G401.6 (cell line): Measurements from ENCODE around the gene MYO1G.

Experiments used
- FAIRE-seq: peaks from 2 replicates; lab custom pipeline; 2012; peaks lifted over from hg19 to GRCh38; lab: Jason Lieb, UNC

Gene MYO1G

DNA sequence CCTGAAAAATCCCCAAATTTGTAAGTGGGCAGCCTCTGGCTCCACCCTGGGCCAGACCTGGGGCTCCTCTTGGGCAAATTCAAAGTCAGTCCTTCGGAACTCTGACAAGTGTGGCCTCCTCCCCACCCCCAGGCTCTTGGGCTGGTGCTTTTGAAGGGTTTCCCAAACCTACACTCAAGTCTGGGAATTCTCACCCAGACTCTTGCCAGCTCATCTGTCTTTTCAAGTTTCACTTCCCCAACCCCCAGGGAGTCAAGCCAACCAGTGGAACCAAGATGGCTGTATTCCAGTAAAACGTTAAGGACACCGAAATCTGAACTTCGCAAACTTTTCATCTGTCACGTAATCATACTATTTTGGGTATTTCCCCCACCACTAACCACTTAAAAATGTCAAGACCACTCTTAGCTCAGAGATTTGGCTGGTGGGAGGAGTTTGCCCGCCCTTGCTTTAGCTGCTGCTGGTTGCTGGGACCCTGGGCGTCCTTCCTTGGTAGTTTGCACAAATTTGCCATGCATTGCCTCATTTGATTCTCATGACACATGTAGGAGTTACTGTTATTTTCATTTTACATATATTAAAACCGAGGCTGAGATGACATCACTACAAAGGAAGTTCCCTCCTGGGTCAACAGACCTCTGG is 1.7 kb upstream of the MYO1G start:
- no peak for FAIRE-seq

DNA sequence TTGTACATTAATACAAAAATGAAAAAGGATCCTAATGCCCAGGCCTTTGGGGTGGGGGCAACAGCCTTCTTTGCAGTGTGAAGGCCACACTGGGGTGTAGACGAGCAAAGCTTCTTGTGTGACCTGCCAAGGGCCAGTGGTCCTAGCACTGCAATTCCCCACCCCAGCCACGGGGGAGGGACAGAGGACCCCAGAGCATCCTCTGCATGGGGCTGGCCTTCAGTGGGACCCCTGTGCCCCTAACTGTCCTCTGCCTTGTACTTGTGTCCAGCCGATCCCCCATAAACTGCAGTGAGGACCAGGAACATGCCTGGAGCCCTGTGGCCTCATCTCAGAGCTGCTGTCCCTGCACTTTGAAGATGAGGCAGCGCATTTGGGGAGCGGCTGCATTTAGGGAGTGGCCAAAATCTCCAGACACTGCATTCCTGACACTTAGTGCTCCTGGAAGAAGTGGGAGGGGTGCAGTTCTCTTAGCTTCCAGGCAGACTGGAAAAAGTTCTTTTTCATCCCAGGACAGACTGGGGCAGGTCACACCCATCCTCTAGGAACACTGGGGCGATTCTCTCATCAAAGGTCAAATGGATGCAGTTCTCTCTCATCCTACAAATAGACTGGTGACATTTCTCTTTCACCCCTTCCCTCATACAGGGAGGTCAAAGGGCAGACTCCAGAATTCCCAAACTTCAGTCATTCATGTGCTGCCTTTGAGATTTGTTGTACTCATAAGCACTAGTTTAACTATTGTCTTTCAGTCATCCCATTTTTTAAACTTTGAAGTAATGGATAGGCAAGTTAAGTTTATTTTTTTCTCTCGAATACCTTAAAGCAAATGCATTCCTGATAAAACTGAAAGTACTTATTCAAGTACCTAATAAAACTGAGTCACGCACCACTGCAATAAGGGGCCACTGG is 922 bp upstream of the MYO1G start:
- FAIRE-seq: no peak

DNA sequence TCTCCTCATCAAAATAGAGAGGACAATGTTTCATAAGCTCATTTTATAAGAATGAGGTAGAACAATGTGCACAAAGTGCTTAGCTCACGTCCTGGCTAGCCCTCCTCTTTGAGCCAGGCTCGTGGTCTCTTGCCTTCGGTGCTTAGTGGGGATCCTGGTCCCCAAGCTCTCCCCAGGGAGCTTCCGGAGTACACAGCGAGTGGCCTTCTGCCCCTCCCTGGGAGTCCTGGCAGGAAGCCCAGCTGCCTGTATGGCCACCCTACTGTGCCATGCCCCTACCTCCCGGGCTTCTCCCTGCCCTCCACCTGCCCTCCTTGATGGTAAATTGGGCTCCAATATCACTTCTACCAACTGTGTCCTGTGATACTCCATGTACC is 868 bp downstream of the MYO1G start:
- no peak for FAIRE-seq

DNA sequence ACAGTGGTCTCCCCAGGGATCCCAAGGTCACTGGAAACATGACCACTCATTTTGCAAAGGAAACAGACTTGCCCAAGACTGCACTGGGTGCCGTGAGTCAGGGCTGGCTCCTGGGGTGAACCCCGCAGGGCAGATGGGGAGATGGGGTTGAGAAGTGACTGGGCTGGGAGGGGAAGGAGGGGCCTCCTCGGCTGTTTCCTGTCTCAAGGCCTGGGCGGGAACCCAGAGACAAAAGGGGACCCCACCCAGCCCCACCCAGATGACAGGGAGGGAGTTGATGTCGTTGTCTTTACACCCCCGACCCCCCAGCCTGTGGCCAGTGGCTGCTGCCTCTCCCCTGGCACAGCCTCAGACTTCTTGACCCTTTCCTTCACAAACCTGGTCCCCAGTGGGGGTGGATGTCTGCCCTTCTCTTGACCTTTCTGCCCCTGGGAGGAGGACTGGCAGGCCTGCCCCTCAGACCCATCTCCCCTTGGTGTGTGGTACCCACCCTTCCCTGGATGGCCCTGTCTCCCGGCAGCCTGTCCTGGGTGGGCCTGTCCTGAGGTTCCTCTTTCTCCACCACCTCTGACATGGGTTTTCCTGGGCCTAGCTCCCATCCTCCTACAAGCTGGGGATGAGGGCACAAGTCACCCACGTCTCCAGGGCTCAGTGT is 1.4 kb downstream of the MYO1G start:
- FAIRE-seq: no peak

DNA sequence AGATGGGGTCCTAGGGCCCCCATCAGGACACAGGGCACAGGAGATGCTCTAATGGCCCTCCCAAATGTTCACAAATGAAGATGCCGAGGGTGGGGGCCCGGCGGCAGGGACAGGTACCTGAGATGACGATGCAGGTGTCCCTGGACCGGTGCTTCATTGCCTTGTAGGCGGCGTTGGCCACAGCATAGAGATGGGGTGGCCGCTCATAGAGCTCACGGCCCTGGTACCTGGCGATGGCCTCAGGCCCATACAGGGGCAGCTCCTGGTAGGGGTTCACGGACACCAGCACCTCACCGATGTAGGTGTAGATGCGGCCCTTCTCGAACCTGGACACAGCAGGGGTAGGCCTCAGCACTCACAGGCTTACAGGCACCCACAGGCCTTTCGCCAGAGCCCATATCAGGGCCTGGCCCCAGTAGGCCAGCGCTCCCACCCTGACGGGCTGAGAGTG is 2.0 kb downstream of the MYO1G start:
- FAIRE-seq: no peak

DNA sequence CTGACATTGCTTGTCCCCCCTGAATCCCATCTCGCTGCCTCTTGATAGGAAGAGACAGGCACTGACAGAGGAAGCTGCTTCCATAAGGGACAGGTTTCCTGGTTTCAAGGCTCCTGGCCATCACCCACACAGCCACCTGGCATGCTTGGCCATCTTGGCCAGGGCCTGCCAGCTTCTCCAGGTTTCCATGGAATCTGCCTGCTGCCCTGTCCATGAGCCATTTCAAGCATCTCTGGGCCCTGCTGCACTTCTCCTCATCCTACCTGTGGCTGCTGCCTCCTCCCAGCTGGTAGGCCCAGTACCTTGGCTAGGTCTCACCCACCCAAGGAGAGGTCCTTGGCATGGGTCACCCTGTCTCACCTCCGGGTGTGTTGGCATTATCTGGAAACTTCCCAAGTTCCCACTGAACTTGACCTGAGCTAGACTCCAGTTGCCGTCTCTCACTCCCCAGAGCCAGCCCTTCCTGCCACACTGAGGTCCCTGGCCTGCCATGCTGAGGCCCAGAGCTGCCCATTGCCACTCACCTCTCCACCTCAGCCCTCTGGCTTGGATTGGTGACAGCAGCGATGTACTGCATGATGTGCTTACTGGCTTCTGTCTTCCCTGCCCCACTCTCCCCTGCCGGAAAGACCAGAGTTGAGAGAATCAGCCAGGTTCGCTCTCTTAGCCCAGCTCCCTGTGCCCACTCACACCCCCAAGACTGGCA is 2.6 kb downstream of the MYO1G start:
- no peak for FAIRE-seq

DNA sequence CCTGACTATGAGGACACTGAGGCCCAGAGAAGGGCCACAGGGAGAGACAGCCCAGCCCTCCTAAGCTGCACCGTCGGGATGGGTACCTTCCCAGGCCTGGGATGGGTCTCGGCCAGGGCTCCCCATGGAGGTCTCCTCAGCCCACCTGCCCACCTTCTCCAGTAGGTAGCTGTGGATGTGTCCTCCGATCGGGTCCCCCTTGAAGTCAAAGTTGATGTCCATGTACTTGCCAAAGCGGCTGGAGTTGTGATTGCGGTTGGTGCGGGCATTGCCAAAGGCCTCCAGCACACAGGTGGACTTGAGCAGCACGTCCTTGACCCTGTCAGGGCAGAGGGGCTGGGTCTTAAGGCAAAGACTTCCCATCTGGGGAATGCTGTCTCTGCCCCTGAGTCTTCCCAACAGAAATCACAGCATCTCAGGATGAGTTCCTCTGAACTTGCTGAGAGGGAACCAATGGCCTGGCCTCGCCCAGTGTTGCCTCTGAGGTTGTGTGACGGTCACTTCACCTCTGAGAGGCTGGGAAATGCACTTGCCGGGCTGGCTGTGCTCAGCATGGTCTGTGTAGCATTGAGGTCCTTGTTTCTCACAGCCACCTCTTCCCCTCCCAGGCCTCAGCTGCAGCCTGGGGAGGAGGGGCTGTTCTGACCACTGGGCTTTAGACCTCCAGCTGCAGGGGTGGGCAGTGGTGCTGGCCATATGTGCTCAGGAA is 3.3 kb downstream of the MYO1G start:
- FAIRE-seq: no peak

DNA sequence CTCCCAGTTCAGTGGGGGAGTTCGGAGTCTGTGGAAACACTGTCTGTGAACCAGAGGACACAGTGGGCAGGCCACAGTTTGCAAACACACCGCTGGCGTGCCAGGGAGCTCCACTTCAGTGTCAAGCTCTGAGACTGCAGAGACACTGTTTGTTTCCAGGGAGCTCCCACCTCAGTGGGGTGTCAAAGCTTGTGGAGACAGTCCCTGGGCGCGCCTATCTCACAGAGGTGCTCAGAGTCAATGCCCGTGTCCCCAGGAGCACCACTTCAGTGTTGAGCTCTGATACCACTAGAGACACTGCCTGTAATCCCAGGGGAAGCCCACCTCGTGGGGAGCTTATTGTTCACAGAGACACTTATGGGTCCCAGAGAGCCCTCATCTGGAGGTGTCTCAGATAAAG is 4.3 kb downstream of the MYO1G start:
- FAIRE-seq: no peak

DNA sequence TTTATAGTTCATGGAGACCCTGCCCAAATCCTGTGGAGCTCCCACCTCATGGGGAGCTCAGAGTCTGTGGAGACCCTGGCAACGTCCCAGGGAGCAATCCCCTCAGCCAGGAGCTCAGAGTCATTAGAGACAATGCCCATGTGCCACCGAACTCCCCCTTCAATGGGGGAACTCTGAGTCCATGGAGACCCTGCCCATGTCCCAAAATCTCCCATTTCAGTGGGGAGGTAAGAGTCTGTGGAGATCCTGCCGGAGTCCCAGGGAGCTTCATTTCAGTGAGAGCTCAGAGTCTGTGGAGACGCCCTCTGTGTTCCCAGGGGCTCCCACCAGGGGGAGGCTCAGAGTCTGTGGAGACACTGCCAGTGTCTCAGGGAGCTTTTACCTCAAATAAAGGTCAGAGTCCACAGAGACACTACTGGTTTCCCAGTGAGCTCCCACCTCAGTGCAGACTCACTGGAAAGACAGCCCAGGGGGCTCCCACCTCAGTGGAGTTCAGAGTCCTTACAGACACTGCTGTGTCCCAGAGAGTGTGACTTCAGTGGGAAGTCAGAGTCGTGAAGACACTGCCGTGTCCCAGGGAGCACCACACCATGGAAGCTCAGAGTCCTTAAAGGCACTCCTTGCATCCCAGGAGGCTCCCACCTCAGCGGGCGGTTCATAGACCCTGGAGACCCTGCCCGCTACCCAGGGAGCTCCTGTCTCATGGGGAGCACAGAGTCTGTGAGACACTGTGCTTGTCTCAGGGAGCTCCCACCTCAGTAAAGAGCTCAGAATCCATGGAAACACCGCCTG is 5.0 kb downstream of the MYO1G start:
- FAIRE-seq: no peak

DNA sequence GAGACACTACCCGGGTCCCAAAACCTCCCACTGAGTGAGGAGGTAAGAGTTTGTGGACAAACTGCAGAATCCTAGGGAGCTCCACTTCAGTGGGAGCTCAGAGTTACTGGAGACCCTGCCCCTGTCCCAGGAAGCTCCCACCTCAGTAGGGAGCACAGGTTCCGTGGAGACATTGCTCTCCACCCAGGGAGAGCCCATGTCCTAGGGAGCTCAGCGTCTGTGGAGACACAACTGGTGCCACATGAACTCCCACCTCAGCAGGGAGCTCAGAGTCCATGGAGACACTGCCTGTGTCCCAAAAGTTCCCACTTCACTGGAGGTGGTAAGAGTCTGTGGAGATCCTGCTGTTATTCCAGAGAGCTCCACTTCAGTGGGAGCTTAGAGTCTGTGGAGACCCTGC is 6.3 kb downstream of the MYO1G start:
- no peak for FAIRE-seq

DNA sequence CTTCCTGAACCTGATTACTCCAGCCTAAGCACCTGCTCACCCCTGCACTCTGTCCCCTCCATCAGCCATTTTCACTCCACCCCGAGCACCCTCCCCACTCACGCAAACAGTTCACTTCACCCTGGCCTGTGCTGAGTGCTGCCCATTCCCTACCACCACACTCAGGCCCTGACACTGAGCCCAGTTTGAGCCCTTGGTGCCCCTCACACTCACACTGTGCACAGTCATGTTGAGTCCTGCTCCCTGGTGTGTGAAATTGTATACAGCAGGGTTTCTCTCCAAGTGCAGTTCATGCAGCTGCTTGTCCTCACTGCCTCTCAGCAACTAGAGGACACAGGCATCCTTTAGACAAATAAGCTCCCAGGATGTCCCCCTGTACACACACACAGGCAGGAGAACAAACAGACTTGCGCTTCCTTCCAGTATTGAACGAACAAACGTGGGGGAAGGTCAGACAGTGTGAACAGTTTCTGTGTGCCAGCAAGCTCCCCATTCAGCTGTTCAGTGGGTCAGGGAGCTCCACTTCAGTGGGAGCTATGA is 6.8 kb downstream of the MYO1G start:
- FAIRE-seq: no peak

DNA sequence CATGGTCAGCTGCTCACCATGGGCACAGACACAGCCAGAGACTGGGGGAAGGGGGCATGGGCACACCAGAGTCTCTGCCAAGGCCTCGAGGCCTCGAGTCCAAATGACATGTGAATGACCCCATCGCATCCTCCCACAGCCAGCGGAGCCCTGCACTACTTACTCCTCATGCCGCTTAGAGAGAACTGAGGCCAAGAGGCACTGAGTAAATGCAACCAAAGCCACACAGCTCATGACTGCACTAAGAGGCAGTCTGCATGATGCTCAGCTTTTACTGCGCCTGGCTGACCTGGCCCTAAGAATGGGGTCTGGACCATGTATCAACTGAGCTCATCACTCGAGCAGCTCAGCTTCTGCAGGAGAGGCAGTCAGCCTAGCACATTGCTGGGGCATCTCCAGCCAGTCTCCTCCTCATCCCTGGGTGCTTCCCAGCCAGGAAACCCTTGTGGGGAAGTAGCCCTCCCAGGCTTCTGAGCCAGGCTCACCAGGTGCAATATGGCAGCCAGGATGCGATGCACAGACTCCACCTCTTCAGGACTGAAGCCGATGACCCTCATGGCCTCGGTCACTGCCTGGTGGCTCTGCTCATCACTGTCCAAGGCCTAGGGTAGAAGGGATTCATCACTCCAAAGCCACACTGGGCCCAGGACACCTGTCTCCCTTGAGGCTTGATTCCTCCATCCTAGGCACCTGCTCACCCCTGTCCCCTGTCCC is 7.5 kb downstream of the MYO1G start:
- FAIRE-seq: no peak

DNA sequence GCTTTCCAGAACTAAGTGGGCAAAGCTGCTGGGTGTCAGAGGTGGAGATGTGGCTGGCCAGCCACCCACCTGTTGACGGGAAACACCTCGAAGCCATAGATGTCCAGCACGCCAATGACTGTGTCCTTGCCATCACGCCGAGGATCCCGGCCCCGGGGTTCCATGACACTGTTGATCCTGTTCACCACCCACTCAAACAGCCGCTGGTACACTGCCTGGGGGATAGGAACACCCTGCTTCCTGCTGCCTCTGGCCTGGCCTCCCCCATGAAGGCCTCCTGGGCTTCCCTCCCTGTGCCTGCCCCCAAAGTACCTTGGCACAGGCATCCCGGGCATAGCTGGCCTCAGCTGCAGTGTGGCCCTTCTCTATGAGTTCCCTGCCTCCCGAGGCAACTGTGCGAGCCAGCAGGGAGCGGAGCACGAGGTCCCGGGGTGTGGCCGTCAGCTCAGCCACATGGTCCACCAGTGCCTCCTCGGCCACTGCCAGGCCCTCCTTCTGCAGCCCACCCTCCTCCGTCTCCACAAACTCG is 8.2 kb downstream of the MYO1G start:
- no peak for FAIRE-seq

DNA sequence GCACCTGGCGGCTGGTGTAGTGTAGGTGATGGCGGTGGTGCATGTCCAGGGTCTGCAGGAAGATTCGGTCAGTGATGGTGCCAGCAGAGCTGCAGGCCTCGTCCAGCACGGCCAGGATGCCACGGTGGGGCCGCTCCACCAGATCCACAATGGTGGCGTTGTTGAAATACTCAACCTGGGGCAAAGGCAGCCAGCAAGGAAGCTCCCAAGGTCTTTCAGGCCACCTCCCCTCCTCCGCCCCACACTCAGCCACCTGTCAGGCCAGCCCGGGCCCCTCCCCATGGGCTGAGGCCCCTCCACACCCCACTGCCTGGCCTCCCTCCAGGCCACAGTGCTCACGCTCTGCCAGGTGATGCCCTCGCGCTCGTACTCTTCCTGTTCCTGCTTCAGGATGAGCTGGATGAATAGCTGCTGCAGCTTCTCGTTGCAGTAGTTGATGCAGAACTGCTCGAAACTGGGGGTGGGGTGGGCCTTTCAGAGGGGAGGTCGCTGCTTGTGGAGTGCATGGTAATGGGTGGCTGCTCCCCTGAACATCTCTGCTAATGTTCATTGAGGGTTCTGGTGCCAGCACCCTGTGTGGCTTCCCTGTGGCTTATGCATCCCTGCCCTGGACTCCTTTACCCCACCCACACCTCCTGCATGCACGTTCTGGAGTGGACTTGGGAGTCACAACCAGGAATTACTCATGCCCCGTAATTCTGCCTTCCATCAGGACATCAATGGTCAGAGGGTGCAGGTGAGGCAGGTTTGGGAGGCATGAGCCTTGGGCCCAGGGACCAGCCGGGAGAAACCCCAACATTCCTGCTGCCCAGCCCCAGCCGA is 8.9 kb downstream of the MYO1G start:
- FAIRE-seq: no peak

DNA sequence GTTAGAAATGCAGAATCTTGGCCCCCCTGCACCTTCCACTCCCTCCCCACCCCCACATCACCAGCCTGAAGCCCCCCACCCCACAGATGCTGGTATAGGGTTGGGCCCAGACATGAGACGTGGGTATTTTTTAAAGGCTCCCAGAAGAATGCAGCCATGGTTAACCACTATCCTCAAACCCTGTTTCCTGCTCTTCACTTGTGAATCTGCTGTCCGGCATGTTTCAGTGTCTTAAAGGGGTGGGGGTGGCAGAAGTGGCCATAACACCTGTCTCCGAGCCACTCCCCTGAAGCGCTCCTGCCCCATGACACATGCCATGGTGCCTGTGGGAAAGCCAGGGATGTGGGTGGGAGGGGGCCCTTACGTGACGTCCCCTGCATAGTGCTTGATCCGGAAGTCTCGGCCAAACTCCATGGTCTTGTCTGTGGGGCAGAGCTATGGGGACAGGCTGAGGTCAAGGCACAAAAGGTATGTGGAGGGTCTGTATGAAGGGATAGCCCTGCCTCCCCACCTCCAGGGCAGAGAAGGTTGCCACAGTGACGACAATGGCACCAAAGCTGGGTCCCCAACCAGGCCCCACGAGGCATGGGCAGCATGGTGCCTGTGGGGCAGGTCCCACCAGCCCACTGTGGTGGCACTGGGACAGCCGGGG is 9.6 kb downstream of the MYO1G start:
- FAIRE-seq: no peak

DNA sequence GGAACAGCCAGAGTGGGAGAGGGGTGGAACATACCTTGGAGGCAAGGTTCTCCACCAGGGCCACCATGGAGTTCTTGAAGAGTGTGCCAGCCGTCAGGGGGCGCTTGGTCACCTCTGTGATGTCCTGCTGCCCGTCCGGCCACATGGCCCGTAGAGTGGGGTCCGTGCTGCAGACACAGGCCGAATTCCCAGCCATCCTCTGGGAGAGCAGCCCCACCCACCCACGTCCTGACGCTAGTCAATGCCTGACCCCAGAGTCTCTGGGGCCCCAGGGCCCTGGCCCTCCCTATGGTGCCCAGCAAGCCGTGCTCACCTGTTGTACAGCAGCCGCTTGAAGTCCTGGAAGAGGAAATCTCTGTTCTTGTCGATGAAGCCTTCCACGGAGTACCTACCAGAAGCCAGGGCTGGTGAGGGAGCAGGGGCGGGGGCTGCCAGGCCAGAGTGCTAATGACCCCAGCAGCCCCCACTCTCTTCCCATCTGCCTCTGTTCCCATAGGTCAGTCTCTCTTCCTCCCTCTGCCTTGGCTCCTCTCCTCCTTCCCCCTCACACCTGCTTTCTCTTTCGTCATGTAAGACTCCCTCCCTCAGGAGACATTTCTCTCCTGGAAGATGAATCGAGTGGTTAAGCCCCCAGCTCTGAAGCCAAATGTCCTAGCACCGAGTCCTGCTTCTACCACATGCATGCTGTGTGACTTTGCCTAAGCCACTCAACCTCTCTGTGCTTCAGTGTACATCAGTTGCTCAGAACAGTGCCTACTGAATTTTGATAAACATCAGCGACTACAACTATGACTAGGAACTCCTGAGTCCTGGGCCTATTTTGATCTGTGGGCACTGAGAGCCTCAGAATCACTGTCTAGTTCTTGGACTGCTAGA is 11.0 kb downstream of the MYO1G start:
- FAIRE-seq: no peak

DNA sequence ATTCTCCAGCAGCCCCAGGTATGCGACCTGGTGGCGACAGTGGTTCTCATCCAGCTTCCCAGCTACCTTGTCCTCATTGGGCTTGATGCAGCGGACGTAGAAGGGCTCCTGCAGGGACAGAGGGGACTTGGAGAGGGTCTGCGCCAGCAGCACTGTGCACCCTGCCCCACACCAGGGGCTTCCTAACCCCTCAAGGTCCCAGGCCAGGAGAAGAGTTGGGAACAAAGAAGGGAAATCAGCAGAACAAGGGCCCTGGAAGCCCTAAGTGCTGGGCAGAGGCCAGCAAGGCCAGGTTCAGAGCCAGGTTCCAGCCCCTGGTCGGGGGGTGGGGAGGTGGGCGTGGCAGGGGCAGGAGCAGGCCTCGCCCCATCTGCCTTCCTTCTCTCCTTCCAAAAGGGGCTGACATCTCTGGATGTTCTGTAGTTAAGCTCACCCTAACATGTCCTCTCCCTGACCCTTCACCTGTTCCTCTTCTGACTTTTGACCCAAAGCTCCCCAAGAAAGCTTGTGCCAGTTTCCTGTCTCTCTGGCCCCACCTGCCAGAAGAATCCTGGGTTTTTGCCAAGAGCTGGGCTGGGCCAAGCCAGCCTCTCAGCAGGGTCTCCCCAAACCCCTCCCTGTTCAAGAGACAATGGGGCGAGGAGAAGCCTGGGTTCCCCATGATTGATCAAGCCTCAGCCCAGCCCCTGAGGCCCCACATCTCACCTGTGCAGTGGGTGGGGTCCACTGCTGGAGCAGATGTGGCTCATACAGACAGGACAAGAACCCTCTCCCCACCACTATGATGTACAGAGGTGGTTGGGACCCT is 11.9 kb downstream of the MYO1G start:
- FAIRE-seq: no peak
